Measurements from ENCODE around the gene AP1M2. TPM values are rescaled to one million over a fixed set of nuclear protein-coding genes. Genes with fewer than 3 reads are reported as not detected.

The AP1M2 gene
- total RNA-seq, 1 experiment from 2014 or later, result 127 TPM

GRCh38 chr19:10600149-10600548 is 13.0 kb upstream of the AP1M2 start:
- no peak for ATAC-seq
- ChIA-PET CTCF (interaction anchor here (1.1 to 2.7 kb wide), 2 partner anchors 11 to 19 kb away, joined by 3 to 11 read pairs; no protein-coding TSS in a partner anchor), POLR2A (no interaction called here)
- Mint-ChIP-seq H3K4me1 (peaks cover 12% of the 10 kb centered on the region), H3K27me3 (ENCODE audit: low read depth) (peaks cover 18% of the 10 kb centered on the region), H3K27ac (no peak overlapping the region), H3K36me3 (peaks cover 5% of the 10 kb centered on the region; the same call in 1 of the 2 replicates), H3K9me3 (peaks cover 6% of the 10 kb centered on the region), H3K4me3 (no peak overlapping the region)
- DNase-seq (ENCODE audit: low spot score), result no peak
- TF ChIP-seq, protein P1, sequence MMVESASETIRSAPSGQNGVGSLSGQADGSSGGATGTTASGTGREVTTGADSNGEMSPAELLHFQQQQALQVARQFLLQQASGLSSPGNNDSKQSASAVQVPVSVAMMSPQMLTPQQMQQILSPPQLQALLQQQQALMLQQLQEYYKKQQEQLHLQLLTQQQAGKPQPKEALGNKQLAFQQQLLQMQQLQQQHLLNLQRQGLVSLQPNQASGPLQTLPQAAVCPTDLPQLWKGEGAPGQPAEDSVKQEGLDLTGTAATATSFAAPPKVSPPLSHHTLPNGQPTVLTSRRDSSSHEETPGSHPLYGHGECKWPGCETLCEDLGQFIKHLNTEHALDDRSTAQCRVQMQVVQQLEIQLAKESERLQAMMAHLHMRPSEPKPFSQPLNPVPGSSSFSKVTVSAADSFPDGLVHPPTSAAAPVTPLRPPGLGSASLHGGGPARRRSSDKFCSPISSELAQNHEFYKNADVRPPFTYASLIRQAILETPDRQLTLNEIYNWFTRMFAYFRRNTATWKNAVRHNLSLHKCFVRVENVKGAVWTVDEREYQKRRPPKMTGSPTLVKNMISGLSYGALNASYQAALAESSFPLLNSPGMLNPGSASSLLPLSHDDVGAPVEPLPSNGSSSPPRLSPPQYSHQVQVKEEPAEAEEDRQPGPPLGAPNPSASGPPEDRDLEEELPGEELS (CRISPR knock-in tag; IDR thresholded peaks at IDR 0.05), result no peak
- peak; percentile 60; the same call in 1 of the 2 replicates for TF ChIP-seq ZNF121 (CRISPR knock-in tag; IDR thresholded peaks at IDR 0.05)

DNA sequence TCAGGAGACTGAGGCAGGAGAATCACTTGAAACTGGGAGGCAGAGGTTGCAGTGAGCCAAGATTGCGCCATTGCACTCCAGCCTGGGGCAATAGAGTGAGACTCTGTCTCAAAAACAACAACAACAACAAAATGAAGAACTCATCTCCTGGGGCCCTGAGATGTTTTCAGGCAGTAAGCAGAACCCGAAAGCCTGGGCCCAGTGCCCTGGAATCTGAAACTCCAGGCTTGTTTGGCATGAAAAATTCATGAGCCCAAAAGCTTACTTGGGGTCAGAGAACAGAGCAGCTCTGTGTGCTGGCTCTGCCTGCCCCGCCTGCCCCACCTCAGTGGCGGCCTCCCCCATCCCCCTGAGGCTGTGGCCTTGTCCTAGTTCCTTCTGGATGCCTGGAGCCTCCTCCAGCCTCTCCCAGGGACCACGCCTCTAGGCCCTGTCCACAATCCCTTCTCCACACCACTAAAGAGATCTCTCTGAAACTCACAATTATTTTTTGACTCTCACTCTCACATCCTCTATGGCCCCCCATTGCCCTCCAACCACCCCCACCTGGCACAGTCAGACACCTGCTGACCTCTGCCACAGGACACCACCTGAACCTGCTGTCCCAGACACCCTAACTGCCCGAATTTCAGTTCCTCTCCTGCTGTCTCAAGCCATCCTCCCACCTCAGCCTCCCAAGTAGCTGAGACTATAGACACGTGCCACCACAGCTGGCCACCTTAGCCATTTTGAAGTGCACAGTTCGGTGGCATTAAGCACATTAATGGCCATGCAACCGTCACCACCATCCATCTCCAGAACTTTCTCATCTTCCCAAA is 6.9 kb upstream of the AP1M2 start:
- DNase-seq (ENCODE audit: low spot score), result no peak
- Mint-ChIP-seq H3K27ac (no peak overlapping the region), H3K4me1 (no peaks in the 10 kb centered on the region), H3K36me3 (no peaks in the 10 kb centered on the region), H3K4me3 (no peak overlapping the region), H3K27me3 (ENCODE audit: low read depth) (no peaks in the 10 kb centered on the region), H3K9me3 (no peaks in the 10 kb centered on the region)
- no peak for ATAC-seq
- no peak for TF ChIP-seq EMX1 (CRISPR knock-in tag; IDR thresholded peaks at IDR 0.05)
- no peak for TF ChIP-seq ZNF281 (CRISPR knock-in tag; IDR thresholded peaks at IDR 0.05)
- no peak for TF ChIP-seq IRF1 (CRISPR knock-in tag; IDR thresholded peaks at IDR 0.05)
- TF ChIP-seq ETV6 (CRISPR knock-in tag; IDR thresholded peaks at IDR 0.05), result no peak
- TF ChIP-seq ZNF138 (CRISPR knock-in tag; conservative IDR thresholded peaks at IDR 0.05), result no peak
- TF ChIP-seq, protein P2, sequence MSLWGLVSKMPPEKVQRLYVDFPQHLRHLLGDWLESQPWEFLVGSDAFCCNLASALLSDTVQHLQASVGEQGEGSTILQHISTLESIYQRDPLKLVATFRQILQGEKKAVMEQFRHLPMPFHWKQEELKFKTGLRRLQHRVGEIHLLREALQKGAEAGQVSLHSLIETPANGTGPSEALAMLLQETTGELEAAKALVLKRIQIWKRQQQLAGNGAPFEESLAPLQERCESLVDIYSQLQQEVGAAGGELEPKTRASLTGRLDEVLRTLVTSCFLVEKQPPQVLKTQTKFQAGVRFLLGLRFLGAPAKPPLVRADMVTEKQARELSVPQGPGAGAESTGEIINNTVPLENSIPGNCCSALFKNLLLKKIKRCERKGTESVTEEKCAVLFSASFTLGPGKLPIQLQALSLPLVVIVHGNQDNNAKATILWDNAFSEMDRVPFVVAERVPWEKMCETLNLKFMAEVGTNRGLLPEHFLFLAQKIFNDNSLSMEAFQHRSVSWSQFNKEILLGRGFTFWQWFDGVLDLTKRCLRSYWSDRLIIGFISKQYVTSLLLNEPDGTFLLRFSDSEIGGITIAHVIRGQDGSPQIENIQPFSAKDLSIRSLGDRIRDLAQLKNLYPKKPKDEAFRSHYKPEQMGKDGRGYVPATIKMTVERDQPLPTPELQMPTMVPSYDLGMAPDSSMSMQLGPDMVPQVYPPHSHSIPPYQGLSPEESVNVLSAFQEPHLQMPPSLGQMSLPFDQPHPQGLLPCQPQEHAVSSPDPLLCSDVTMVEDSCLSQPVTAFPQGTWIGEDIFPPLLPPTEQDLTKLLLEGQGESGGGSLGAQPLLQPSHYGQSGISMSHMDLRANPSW (CRISPR knock-in tag; conservative IDR thresholded peaks at IDR 0.05; ENCODE audit: low read depth), result no peak
- TF ChIP-seq JAZF1 (CRISPR knock-in tag; IDR thresholded peaks at IDR 0.05), result no peak
- no peak for TF ChIP-seq NR2C2 (CRISPR knock-in tag; IDR thresholded peaks at IDR 0.05)
- ChIA-PET CTCF (interaction anchor here (1.7 to 1.9 kb wide), 2 partner anchors 13 to 50 kb away, joined by 6 to 10 read pairs; no protein-coding TSS in a partner anchor), POLR2A (no interaction called here)

- no peak for TF ChIP-seq KAT7 (CRISPR knock-in tag; IDR thresholded peaks at IDR 0.05; ENCODE audit: borderline replicate concordance)
- TF ChIP-seq MAX (CRISPR knock-in tag; IDR thresholded peaks at IDR 0.05), result no peak
- no peak for TF ChIP-seq FOXJ3 (CRISPR knock-in tag; IDR thresholded peaks at IDR 0.05; ENCODE audit: borderline replicate concordance)
- TF ChIP-seq, protein P3, sequence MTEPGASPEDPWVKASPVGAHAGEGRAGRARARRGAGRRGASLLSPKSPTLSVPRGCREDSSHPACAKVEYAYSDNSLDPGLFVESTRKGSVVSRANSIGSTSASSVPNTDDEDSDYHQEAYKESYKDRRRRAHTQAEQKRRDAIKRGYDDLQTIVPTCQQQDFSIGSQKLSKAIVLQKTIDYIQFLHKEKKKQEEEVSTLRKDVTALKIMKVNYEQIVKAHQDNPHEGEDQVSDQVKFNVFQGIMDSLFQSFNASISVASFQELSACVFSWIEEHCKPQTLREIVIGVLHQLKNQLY (CRISPR knock-in tag; IDR thresholded peaks at IDR 0.05), result no peak
- no peak for TF ChIP-seq TCF7 (CRISPR knock-in tag; IDR thresholded peaks at IDR 0.05; ENCODE audit: low read depth)
- no peak for TF ChIP-seq CDX4 (CRISPR knock-in tag; IDR thresholded peaks at IDR 0.05; ENCODE audit: borderline replicate concordance)
- H3K4me3 Mint-ChIP-seq, result no peak overlapping the region
- DNase-seq (ENCODE audit: low spot score) (no peak), ATAC-seq (no peak)
- H3K36me3 Mint-ChIP-seq, result no peaks in the 10 kb centered on the region
- no peaks in the 10 kb centered on the region for H3K9me3 Mint-ChIP-seq
- POLR2A ChIA-PET, result no interaction called here
- no peaks in the 10 kb centered on the region for H3K4me1 Mint-ChIP-seq
- no peaks in the 10 kb centered on the region for H3K27me3 Mint-ChIP-seq (ENCODE audit: low read depth)
- CTCF ChIA-PET, result interaction anchor here (1.3 to 1.6 kb wide), 2 partner anchors 12 to 21 kb away, joined by 4 to 5 read pairs; no protein-coding TSS in a partner anchor
- no peak overlapping the region for H3K27ac Mint-ChIP-seq
Measured at GRCh38 chr19:10593148-10593547, 6.0 kb upstream of the AP1M2 start.

Data from WTC11 (cell line).